GM18511 (cell line): ENCODE results near the gene NPY.

Source experiments
- ATAC-seq: cut with Tn5 transposase; IDR thresholded peaks from one replicate; pipeline ENCODE4 v1.9.1; 2021; ENCODE audit warnings: mild to moderate bottlenecking, moderate library complexity; ENCODE audit not compliant: unreplicated experiment

Gene NPY

DNA sequence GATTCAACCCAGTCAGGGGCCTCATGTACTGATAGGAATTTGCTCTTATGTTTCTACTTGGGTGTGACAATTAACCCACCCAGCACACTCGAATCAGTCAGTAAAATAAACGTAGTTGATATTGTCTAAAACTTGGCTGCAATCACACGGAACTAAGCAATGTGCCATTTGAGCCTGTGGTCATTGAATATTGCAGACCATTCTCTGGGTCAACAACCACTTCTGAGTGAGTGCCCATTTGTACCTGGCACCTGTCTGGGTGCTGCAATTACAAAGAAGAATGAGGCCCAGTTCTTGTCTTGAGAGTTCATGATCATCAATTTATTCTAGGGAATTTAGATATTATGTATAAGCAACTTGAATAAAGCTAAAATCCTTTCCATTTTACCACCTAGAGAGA is 29.8 kb downstream of the NPY start:
- no peak for ATAC-seq

DNA sequence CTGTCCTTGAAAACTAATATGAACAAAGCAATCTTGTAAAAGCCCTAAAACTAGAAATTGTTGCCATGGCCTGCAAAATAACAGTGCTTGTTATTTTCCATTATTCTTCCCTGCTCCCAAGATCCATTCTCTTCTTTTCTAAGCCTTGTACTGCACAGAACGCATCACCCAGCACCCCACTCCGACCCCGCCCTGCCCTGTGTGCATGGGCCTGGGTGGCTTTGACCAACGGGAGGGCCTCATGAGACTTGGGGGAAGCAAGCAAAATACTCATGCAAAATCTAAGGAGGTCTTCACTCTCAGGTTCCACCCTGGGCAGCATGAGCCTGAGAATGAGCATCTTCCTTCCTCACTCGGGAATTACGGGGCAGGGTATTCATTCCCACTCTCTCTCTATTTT is 32.4 kb downstream of the NPY start:
- ATAC-seq, result no peak

DNA sequence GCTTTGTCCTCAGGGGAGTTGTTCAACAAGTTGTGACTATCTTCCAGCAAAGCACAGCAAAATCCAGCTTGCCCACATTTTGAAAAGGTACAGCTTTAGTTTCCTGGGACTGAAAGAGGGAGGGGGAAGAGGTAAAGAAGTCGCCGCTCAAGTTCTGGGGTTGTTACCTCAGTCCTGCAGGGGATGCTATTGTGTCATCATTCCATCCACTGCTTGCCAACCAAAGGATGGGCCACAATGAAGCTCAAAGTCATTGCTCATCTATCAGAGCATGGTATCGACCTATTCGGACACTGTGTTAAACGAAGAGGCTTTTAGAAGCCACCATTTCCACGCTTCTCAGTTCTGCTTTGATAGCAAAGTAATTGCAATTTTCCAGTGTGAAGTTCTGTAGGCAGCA is 34.3 kb downstream of the NPY start:
- no peak for ATAC-seq

DNA sequence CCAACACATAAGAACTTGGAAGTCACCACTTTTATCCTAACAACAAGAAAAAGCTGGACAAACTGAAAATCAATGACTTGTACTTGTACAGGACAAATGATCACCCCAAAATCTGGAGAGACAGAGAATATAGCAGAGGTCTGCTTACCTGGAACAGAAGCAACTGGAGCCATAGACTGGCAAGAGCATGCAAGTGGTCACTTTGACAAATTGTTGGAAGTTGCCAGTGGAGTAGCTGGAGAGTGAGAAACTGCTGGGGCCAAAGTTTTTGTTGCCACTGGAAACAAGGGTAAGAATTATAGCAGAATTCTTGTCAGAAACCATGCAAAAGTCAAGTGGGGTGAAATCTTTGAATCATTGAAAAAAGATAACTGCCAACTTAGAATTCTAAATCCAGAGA is 35.2 kb downstream of the NPY start:
- no peak for ATAC-seq

DNA sequence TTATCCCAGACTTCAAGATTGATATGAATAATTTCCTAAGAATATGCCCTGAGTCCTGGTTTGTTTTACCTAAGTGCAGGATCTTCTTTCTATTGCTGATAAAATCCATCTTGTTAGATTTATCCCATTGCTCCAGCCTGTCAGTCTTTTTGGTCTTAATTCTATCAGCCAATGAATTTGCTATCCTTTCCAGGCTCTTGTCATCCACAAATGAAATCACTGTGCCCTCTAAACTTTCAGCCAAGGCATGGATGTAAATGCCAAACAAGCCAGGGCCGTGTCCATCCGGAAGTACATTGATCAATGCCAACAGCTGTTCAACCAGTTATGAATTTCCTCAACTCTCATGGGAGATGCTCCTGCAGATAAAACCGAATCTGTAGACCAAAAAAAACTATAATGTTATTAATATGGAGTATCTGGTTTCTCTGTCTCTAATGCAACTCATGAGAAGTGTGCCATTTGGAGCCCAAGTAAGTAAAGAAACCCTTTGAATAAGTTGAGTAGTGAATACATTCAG is 40.0 kb downstream of the NPY start:
- ATAC-seq, result no peak

DNA sequence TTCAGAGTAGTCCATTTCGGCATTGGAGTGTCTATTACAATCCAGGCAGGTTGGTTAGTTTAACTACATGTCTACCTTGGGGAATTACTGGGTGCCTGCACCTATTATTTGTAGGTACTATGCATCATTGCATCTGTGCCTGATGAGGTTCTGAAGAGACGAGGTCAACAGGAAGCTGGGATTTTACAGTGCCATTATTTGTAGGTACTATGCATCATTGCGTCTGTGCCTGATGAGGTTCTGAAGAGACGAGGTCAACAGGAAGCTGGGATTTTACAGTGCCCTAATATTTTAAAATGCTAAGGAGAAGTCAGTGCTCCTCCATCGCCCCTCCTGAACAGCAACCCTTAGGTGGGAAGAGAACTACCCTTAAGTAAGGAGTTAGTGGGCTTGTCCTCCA is 41.7 kb downstream of the NPY start:
- ATAC-seq, result peak; percentile 93

DNA sequence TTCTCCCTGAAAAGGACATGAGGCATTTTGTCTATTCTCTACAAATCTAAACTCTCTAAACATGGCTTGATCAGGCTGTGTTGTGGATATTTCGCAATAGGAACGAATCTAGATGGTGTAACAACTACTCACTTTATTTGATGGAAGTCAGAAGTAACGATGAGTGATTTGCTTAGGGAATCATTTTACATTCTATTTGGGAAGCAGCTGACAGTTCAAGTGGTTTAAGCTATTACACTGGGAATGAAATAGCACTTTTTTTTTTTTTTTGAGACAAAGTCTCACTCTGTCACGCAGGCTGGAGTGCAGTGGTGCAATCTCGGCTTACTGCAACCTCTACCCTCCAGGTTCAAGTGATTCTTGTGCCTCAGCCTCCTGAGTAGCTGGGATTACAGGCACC is 44.1 kb downstream of the NPY start:
- ATAC-seq, result no peak

DNA sequence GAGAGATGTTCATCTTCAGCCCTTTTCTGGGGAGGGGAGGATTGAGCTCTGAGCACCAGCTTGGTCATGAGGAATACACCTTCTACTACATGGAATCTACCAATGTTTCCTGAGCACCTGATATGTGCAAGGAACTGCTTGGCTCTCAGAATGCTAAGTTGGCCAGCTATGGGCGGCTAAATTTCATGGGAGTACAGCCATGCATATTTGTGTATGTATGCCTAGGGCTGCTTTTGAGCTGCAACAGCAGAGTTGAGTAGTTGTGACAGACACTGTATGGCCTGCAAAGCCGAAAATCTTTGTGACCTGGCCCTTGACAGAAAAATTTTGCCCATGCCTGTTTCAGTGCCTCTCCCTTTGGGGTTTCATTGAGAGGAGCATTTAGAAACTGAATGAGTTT is 44.9 kb downstream of the NPY start:
- no peak for ATAC-seq

DNA sequence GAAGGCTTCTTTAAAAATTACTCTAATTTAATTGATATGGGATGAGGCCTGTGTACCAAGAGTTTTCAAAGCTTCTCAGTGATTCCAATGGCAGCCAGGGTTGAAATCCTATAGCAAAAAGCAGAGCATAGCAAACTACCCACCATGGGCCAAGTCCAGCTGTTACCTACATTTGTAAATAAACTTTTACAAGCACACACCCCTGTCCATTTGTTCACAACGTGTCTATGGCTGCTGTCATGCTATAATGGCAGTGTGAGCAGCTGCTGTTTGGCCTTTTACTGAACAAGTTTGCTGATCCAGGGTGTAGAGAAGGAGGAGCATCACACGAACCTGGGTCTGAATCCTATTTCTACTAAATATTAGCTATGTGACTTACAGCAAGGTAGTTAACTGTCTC is 50.0 kb downstream of the NPY start:
- no peak for ATAC-seq

DNA sequence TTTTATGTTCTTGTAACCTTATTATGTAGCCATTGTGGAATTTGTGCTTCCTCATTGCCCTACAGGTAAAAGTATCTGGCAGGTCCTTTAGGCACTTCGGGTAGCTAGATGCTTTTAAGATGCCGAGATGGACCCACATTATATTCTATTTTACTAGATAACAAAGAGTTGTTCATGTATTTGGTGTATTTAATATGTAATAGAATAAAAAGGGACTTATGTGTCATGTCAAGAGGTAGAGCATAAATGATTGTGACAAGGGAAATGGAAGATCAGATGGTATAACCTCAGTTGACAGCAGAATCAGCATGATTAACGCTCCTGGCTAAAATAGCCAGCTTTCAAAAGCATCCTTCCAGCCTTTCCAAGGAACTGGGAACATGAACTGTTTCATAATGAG is 50.6 kb downstream of the NPY start:
- no peak for ATAC-seq

DNA sequence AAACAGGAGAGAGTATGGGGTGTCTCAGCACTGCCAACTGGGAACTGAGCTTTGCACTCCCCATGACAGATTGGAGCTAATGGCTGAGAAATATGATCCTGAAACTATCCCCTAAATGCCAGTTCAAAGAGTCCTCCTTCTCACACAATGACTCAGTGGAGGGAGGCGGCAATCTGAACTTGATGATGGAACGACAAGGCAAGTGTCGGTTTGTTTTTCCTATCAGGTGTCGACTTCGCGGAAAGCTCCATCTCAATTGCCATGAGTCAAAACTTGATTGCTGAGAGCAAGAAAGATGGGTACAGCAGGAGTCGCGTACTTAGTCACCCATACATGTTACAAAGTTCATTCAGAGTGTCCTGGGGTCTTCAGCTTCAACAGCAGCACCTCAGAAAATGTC is 52.5 kb downstream of the NPY start:
- no peak for ATAC-seq

DNA sequence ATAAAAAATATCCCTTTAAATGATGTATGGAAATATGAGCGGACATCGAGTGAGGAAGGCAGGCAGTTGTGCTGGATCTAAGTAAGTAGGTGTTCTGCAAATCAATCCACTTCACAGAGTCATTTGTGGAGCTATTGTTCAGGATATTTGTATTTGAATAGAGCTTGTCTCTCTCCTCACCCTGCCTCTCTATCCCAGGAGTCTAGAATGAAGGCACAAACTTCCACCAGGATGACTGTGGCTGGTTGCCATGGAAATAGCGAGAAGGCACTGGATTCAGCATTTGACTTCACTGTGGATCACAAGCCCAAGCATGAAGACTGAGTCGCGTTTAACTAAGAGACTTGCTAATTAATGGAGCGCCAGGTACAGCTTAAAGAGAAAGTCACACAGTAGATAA is 53.2 kb downstream of the NPY start:
- ATAC-seq, result no peak

DNA sequence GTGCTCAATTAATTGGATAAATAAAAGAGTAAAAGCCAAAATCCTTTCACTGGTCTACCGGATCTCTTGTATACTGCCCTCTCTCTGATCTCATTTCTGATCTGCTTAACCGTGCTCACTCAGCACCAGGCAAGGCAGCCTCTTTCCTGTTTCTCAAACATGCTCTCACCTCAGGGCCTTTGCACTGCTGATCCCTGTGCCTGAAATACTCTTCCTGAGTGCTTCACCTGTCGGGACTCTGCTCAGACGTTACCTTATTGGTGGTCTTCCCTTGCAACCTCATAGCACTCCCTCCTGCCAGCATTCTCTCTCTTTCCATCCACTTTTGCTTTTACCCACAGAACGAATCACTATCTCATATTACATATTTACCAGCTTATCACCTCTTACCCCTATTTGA is 55.6 kb downstream of the NPY start:
- no peak for ATAC-seq

DNA sequence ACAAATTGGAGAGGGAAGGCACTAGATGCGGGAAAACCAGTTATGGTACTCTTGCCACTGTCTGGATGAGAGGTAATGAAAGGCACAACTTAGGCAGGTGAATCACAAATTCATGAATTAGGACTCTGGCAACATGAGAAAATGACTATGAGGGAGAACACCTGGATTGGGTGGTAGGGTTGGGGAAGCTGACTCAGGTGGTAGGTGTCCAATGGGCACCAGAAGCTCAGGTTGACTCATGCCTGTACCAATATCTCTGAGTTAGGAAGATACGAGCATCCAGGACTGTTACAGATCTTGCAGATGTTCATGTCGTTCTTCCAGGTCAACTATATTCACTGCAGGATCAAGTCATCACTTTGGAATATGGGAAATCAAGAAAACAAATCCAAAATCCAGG is 56.7 kb downstream of the NPY start:
- ATAC-seq, result no peak
